DMS53 treated with DMSO at 0.1 percent for 48 hours (cell line): ENCODE data around the gene JAM3.
"Not testable (repeated sequence)": the region's sequence is repeated elsewhere in the genome, so short reads cannot be mapped to it uniquely, and the experiment has no call there.

ENCODE experiments used
- DNase-seq: peaks from one replicate; lab custom pipeline; 2025; ENCODE audit not compliant: unreplicated experiment; lab: John Stamatoyannopoulos, UW

JAM3 gene

DNA sequence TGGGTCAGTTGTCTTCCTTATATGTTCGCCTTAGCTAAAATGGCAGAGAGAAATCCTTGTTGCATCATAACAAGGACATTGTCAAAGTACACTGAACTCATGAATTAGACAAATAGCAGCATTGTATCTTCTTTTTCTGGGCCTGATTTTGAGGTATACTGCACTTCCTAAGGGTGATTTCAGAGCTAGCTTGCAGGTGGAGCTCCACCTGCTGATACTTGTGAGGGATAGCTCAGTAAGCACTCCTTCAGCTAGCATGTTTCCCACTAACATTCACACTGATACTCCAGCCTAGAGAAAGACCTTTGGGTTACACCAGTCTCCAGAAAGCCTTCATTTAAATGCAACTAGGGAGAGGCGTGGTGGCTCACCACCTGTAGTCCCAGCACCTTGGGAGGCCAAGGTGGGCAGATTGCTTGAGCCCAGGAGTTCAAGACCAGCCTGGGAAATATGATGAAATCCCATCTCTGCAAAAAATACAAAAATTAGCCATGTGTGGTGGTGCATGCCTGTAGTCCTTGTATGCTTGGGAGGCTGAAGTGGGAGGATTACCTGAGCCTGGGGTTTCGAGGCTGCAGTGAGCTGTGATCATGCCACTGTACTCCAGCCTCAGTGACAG is 29.8 kb downstream of the JAM3 start:
- DNase-seq: peak; percentile 3

DNA sequence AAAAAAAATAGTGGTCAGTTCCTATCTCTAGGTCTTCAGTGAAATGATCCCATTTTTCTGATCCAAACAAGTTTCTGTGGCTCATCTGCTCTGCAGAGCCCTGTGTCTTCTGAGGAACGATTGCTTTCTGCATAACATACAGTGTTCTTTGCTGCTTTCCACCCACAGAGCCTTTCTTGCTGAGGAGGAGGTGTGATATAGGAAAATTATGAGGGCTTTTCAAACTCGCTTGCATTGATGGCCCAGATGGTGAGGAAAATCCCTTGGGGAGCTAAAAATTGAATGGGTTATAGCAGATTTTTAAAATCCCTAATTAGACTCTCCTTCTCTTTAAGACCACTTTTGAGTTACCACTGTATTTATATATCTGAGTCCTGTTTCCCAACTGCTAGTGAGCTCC is 31.3 kb downstream of the JAM3 start:
- DNase-seq: no peak

DNA sequence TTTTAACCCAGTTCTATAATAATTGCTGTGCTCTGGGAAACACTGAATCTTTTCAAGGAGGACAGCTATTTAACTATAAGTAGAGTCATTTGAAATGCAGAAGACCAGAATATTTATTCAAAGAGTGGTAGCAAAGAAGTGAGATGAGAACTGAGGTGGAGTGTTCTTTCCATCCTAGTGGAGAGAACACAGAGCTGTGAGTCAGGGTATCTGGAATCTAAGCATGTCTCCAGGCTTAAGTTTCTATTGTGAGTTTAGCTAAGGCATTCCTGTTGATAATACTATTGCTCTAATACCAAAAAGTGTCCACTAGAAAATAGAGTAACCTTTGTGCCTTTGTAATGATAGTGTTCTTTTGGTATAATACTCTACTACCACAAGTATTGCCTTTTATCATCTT is 32.4 kb downstream of the JAM3 start:
- DNase-seq: no peak

DNA sequence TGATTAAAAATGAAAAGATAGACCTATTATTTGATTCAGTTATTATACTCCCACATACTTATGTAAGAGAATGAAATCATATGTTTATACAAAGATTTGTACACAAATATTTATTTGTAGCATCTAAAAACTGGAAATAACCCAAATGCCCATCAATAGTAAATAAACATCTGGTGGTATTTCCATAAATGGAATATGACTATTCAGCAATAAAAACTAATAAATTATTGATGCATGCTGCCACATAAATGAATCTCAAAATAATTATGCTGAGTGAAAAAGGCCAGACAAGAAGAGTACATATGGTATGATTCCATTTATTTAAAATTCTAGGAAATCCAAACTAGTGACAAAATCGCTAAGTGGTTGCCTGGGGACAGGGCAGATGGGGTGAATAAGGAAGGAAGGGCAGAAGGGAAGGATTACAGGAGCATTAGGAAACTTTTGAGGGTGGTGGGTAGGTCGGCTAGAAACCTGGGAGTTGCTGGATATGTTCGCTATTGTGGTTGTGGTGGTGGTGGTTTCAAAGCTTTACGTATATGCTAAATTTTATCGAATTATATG is 41.5 kb downstream of the JAM3 start:
- DNase-seq: no peak

DNA sequence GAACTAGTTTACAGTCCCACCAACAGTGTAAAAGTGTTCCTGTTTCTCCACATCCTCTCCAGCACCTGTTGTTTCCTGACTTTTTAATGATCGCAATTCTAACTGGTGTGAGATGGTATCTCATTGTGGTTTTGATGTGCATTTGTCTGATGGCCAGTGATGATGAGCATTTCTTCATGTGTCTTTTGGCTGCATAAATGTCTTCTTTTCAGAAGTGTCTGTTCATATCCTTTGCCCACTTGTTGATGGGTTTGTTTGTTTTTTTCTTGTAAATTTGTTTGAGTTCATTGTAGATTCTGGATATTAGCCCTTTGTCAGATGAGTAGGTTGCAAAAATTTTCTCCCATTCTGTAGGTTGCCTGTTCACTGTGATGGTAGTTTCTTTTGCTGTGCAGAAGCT is 44.9 kb downstream of the JAM3 start:
- not testable (repeated sequence) for DNase-seq

DNA sequence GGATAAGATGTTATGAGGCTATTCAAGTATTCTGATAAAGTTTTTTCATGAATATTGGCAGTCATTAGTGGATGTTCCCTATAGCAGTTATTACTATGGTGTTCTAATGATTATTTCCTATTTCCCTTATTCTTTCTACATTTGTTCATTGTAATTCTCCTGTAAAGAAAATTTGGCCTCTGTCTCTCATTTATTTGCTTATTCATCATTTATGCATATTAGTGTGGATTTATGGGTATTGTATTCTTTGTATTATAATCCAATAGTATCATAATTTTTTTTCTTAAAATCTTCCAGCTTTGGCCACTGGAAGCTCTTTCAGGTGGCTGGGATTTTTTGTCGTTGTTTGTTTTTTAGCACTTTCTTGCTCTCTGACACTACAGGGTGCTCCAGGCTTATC is 47.3 kb downstream of the JAM3 start:
- no peak for DNase-seq

DNA sequence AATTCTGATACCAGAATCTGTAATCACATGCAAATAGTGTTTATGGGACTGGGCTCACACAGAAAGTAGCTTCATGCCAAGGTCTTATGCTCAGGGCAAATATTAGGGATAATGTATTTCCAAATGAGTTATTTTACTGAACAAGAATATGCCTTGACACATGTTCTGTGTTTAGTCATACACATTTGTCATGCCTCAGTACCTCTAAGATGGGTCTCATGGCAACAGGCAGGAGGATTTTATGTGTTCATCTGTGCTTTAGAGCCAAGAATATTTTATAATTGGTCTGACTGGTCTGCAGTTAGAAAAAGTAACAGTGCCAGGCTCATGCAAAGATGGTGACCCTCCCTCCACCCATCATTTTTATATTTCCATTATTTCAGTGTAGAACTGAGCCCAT is 49.1 kb downstream of the JAM3 start:
- peak; percentile 1 for DNase-seq

DNA sequence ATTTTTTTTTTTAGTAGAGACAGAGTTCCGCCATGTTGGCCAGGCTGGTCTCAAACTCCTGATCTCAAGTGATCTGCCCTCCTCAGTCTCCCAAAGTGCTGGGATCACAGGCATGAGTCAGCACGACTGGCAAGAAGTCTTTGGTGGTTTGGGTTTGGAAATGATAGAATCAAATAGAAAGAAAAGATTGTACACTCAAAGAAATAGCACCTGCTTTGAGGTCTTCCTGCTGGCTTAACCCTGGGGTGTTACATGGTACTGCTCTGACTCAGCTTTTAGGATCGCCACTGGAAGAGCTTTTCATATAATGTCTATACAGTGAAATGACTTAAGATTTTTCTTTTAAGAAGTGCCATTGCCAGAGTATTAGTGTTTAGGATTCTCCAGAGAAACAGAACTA is 50.2 kb downstream of the JAM3 start:
- no peak for DNase-seq

DNA sequence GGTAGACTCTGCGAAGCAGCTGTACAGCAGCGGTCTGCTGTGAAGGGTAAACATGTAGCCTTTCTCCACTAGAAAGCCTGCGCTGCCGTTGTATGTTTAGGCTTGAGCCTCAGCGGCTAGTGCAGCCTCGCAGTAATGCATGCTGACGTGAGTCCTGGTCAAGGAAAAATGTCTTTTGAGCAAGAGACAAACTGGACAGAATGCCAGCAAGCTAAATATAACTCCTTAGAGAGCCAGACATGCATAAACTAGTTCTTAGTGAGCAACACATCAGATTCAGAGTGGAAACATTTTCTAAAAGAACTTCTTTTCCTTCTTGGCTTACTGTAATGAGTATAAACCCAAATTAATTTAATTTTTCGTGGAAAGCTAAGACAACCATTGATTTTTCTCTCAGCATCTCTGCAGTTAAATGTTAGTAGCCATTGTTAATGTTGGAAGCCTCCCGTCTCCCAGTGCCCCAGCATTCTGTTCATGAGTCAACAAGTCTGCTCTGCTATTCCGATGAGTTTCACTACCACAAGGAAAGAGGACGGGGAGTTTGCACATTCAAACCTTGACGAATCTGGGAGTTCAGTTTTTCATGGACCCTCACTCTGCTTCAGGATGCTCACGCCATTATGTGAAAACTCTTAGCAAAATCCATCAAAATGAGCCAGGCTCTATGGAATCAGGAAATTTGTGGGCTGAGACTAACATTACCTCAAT is 51.4 kb downstream of the JAM3 start:
- DNase-seq: no peak

DNA sequence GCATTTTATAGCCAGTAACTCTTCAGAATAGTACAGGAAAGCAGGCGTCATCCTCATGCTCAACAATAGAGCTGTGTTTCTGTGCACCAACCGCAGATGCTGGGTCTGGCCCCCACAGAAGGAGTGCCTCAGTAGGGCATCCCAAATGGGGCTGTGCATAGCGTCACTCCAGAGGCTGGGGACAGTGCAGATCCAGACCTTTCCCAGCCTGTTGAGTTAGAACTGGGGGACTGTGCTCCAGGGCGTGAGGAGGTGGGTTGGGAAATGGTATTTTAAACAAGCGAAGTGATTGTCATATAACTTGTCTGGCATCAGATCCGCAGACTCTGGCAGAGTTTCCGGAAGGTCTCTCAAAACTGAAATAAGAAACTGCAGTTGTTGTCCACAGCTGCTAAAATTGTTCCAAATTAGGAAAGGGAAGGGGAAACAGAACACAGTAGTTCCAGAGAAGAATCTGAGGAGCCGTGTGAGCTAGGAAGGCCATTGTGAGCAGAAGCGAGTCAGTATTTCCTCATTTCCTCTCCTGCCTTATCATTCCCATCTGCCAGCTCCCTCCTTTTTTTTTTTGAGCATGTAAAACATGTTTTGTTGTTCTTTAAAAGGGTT is 52.2 kb downstream of the JAM3 start:
- DNase-seq: no peak

DNA sequence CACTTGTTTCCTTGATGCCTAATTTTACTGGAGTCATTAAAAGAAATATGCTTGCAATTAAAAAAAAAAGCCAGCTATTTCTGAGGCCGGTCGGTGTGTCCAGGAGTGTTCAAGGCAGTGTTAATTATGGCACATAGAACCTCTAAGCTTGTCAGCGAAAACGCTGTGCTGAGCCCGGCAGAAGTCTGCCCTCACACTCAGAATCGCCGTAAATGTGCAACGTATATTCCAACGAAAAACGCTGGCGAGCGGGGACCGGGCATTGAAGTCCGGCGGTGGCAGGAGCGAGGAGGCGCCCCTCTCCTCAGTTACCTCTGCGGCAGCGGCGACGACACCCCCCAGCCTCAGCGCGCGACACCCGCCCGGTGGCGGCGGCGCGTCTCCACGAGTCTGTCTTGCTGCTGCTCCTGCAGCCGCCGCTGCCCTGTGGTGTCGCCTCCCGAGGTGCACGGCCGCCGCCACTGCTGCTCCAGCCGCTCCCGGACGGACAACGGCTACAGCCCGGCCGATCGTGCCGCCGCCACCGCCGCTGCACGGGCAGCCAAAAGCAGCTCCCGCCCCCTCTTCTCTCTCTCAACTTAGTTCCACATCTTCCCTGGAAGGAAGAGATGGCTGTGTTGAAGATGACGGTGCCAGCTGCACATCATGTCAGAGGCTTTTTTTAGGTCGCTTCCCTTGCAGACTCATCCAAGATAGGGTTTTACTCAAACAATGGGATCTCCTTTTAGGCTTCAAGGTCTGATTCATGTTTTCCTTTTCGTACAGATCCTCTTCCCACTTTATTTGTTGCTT is 56.0 kb downstream of the JAM3 start:
- no peak for DNase-seq

DNA sequence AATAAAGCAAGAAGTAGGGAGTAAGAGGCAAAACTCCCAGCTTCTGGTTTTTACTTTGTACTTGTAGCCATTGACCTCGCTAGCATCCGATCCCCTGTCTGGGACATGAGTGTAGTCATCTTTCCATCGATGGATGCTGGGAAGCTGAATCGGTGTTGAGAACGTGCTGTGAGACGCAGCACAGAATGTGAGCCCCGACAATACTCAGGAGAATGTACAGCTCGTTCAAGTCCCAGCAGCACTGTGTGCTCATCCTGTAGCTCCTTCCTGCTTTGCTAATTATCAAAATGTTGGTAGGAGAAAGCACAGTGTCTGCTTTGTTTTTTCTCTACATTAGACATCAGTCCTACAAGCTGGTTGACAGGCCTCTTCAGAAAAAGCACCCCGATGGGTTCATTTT is 56.6 kb downstream of the JAM3 start:
- DNase-seq: no peak

DNA sequence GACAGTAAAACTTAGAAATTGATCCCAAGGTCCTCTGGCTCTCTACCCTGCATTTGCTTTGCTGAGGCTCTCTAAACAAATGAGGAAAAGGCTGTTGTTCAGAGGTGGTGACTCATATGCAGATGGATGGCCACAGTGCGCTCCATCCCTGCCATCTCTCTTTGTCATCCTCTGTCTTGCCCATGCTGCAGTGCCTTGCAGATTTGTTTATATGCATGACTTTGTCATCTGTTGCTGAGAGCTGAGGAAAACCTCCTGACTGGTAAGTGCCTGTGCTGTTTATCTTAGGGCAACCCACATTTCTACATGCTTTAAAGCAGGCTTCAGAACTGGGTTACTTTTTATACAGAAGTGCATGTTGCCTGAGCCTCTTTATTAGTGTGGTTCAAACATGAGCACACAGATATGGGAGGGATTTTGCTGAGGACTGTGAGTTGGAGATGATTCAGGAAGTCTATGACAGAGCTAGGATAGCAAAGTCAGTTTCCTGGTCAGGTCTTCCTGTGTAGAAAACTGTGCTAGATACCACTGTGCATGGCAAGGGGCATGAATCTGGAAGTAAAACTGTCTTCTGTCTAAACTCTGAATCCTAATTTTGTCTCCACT is 57.4 kb downstream of the JAM3 start:
- DNase-seq: peak; percentile 43

DNA sequence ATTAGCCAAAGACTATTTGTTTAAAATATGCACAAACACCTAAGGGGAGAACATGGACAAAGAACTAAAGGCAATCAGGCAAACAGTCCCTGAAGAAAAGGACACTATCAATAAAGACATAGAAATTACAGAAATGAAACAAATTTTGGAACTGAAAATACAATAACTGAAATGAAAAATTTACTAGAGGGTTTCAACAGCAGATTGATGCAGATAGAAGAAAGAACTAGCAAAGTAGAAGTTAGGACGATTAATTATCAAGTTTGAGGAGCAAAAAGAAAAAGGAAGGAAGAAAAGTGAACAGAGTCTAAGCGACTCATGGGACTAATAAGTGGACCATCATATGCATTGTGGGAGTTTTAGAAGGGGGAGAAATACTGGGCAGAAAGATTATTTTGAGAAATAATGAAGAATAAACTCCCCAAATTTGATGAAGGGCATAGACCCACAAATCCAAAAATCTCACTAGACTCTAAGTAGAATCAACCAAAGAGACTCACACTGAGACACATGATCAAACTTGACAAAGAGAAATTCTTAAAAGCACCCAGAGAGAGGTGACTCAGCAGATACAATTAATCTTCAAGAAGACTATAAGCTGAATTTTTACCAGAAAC is 62.9 kb downstream of the JAM3 start:
- no peak for DNase-seq

DNA sequence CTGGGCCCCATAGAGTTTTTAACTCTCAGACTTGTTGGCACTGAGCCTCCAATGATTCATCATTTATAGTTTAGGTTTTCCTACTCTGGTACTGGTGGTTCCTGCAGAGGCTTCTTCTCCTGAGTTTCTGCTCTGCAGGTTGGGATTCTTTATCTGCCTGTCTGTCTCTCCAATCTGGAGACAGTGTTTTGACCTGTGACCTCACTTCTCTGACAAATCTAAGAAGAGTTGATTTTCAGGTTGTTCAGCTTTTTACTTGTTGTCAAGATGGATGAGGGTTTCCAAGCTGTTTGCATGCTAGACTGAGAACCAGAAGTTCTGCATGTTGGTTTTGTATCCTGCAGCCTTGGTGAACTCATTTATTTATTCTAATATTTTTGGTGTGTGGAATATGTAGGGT is 63.9 kb downstream of the JAM3 start:
- peak; percentile 66 for DNase-seq

DNA sequence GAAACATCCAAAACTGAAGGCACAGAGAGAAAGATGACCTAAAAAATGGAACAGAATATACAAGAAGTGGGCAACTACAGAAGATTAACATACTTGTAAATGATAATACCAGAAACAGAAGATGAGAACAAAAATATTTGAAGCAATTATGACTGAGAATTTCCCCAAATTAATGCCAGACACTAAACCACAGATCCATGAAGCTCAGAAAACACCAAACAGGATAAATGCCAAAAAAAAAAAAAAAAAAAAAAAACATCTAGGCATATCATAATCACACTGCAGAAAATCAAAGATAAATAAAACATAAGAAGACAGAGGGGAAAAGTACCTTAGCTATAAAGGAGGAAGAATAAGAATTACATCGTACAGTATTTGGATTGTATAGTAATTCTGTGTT is 65.3 kb downstream of the JAM3 start:
- no peak for DNase-seq

DNA sequence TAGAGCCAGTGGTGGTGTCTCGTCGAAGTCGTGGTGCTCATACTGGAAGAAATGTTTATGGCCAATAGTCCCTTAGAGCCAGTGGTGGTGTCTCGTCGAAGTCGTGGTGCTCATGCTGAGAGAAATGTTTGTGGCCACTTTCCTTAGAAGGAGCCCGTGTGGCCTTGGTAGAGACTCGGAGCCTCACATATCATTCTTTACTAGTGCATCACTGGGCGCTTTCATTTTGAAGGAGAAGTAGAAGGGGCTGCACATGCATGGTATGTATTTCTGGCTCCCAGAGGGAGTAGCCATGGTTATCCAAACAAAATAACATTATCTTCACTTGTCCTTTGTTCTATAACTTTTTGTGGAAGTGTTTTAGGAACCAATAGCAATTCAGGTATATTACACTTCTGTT is 69.5 kb downstream of the JAM3 start:
- no peak for DNase-seq

DNA sequence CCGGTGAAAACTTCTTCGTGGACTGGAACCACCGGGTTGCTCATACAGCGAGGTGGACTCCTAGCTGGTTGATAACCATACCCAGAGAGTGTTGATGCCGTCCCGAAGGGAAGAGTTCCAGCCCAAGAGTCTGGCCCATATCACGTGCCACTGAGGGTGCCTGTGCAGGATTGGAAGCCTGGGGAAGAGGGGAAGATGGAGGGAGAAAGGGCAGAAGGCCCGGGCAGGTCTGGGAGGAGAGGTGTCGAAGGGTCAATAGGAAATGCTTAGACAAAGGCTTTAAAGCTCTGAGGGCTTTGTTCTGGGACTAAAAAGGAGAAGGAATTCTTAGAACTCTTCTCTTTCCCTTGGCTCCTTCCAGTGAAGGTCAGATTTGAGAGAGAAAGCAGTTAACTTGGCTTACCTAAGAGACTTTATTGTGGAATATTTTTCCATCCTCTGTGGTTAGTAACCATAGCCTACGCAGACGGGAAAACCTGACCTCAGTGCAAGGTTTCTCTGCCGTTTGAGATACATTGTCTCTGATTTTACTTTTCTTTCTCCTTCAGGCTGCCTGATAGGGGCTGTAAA is 70.5 kb downstream of the JAM3 start:
- no peak for DNase-seq

DNA sequence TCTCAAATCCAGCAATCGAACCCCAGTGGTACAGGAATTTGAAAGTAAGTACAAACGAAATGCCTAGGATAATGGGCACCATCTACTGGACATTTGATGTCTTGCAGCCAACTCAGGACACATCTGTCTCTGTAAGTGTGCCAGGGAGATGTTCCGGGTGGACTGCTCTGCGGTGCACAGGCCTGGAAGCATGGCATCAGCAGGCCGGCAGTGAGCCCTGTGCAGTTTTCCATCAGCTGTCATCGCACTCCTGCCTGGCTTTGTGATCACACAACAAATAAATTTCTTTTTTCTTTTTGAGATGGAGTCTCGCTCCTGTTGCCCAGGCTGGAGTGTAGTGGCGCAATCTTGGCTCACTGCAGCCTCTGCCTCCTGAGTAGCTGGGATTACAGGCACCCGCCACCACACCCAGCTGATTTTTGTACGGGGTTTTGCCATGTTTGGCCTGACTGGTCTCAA is 71.0 kb downstream of the JAM3 start:
- DNase-seq: peak; percentile 62

DNA sequence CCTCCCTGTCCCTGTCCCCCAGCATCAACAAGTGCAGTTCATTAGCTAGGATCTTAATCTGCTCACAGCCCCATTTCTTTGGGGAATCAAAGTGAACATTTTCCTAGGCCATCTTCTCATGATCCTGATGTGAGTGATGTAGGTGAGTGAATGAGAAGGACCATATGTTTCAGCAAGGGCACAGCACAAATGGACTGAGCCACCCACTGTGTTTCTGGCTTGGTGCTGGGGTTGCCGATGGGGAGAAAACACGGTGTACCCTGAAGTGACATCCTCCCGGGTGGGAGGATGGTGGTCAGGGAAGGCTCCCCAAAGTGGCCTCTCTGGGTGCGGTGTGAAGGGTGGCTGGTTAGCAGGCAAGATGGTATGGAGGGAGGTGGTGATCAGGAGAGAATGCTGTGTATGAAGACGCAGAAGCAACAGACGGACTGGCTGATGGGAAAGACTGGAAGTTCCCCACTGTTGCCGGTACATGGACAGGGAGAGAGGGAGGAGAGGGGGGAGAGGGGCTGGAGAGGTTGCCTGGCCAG is 72.2 kb downstream of the JAM3 start:
- DNase-seq: no peak
